ENCODE results near the gene TMEM156.
A peak's percentile ranks its signal among the peaks of the same experiment; 100 is the strongest.

The TMEM156 gene

GRCh38 chr4:39032218-39033085 lies at the start of gene TMEM156:
Gene TMEM156, minus strand, starts transcription at chr4:39032409. Its CDS starts 96 bp downstream, at chr4:39032313.
- no peak for DNase-seq (ENCODE audit: low spot score)

DNA sequence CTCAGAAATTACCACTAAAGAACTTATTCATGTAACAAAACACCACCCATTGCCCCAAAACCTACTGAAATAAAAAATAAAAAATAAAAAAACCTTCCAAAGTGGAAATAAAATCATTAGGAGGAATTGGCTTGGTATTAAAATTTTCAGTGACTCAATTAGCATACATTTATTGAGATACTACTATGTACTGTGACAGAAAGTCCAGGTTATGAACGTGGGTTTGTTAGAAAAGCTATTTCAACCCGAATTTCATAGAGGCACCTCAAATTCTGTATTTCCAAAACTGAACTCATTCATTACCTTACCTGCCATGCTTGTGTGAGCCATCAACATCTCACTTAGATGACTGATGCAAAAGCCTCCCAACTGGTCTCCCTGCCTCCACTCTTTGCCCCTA lies 46.6 kb upstream of the TMEM156 start:
- no peak for DNase-seq (ENCODE audit: low spot score)

DNA sequence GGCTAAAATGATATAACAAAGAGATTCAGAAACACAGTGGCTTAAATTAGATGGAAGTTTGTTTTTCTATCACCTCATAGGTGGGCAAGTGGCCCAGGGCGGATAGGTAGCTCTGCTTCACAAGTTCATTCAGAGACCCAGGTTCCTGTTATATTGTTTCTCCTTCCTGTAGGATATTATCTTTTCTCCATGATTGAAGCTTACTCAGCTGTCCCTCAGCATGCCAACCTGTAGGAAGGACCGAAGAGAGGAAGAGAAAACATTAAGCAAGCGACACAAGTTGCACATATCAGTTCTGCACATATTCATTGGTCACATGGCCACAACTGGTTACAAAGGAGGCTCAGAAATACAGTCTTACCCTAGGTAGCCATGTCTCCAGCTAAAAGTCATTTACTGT lies 36.7 kb upstream of the TMEM156 start:
- DNase-seq (ENCODE audit: low spot score), result no peak

DNA sequence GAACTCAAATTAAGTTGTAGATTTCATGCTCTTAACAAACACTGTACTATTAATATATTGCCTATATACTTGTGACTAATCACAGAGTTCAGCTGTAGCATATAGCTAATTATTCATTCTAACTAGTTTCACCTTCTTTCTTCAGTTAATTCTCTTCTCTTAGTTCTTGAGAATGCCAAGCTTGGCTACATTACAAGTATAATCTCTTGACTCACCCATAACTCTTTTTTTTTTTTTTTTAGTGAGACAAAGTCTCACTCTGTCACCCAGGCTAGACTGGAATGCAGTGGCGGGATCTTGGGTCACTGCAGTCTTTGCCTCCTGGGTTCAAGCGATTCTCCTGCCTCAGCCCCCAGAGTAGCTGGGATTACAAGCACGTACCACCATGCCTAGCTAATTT lies 35.2 kb upstream of the TMEM156 start:
- no peak for DNase-seq (ENCODE audit: low spot score)

GRCh38 chr4:39067031-39067430 lies 34.8 kb upstream of the TMEM156 start:
- no peak for DNase-seq (ENCODE audit: low spot score)

- DNase-seq (ENCODE audit: low spot score), result no peak
These were observed 34.2 kb upstream of the TMEM156 start for GRCh38 chr4:39066371-39066770.

DNA sequence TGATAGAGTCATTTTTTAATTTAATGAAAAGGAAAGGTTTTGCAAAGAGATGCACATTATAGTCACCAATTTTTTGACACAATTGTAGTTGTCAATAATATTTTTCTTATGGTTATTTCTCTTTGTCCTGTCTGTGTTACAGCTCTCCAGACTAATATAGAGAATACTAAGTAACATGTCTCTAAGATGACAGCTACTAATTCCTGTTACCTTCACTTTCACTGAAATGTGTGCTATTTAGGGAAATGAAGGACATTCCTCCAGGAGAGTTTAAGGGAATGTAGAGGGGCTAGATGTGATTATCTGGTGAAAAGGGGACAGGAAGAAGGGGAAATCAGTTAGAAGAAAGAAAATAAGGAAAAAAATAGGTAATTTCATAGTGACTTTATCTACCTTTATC lies 31.2 kb upstream of the TMEM156 start:
- DNase-seq (ENCODE audit: low spot score), result no peak

GRCh38 chr4:39062770-39063097 lies 30.5 kb upstream of the TMEM156 start:
- no peak for DNase-seq (ENCODE audit: low spot score)

- no peak for DNase-seq (ENCODE audit: low spot score)
These were observed 30.0 kb upstream of the TMEM156 start, which contains the start of gene KLHL5 for GRCh38 chr4:39062094-39062769. Gene KLHL5, plus strand, starts transcription at chr4:39062232. Its CDS starts 421 bp downstream, at chr4:39062653.

DNA sequence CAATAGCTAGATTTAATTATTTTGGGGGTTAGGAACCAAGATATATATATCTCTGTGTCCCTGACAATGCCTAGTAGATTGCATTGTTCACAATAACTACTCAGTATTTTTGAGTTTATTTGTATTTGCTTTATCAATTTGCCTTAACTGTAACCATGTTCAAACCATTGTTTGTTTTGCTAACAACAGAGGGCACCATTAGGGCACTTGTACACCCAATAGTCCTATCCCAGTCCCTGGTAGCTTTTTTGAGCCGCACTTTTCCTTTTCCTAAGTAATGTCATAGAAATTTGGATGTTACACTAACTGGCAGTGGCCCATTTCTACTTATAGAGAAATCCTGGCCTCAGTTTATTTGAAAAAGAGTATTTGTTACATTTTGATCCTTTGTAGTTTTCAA lies 29.2 kb upstream of the TMEM156 start:
- DNase-seq (ENCODE audit: low spot score), result no peak

DNA sequence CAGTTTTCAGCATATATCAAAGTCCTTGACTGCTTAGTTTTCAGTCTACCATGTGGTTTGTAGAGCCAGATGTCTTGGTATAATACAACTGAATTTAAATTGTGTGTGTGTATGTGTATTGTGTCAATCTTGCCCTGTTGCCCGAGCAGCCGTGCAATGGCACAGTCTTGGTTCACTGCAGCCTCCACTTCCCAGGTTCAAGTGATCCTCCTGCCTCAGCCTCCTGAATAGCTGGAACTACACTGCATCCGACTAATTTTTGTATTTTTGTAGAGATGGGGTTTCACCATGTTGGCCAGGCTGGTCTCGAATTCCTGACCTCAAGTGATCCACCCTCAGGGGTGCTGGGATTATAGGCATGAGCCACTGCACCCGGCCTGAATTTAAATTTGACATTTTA lies 23.8 kb upstream of the TMEM156 start:
- no peak for DNase-seq (ENCODE audit: low spot score)

DNA sequence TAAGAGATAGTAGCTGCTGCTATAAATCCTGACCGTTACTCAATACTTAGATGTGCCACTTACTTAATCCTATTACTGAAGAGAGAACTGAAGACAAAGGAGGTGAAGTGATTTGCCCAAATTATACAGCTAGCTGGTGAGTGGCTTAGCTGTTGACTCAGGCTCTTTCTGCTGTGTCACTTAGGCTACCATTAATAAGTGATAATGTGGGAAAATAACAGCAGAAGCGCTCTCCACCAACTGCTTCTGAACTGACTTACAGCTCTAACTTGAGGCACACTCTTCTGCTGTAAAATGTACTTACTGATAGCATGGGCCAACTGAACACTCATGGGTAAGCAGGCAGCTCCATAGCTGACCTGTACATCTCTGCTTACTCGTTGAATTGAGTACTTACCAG lies 22.3 kb upstream of the TMEM156 start:
- peak; percentile 41 for DNase-seq (ENCODE audit: low spot score)

DNA sequence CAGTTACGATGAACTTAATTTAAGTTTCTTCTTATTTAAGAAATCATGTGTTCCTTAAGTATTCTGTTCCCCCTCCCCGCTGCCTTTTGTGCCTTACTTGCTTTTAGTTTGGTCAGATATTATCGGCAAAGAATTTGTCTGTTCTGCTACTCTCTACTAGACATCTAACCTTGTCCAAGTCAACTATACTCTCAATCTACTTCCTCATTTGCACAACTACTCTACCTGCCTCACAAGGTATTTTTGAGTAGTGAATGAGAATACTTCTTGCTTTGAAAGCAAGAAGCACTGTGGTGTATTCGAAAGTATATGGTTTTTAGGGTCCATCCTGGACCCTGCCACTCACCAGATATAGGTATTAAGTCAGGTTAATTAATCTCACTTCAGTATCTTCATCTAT lies 21.8 kb upstream of the TMEM156 start:
- no peak for DNase-seq (ENCODE audit: low spot score)

- no peak for DNase-seq (ENCODE audit: low spot score)
These were observed 19.3 kb upstream of the TMEM156 start for GRCh38 chr4:39051492-39051891.

- no peak for DNase-seq (ENCODE audit: low spot score)
These were observed 18.4 kb upstream of the TMEM156 start for GRCh38 chr4:39050590-39050989.

GRCh38 chr4:39048311-39048710 lies 16.1 kb upstream of the TMEM156 start:
- no peak for DNase-seq (ENCODE audit: low spot score)

GRCh38 chr4:39047681-39048080 lies 15.5 kb upstream of the TMEM156 start:
- DNase-seq (ENCODE audit: low spot score), result no peak

DNA sequence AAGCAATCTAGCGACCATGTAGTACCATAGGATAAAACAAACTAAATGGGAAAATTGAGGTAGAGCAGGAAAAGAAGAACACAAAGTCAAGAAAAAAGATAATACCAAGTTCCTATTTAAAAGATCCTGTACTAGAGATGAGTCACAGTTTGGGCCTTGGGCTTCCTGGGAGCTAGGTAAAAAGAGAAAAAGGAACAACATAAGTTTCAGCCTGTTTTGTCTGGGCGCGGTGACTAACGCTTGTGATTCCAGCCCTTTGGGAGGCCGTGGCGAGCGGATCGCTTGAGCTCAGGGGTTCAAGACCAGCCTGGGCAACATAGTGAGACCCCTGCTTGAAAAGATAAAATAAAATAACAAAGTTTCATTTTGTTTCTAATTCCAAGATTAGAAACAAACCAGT lies 14.0 kb upstream of the TMEM156 start:
- DNase-seq (ENCODE audit: low spot score), result no peak

DNA sequence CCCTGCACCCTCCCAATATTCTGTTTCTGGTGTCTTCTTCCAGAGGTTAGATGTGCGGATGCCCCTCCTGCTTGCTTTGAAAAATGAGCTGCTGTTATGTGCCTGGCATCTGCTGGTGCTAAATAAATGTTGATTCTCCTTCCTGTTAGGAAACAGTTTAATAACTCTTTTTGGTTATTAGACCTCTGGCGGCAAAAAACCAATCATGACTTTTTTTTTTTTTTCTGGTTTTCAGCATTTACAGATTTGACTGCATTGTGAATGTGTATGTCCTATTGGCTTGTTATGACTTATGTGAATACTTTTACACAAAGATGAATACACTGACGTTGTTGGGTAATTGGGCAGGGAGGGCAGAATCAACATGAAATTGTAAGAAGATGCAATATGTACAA lies 13.6 kb upstream of the TMEM156 start:
- no peak for DNase-seq (ENCODE audit: low spot score)

- peak; percentile 73 for DNase-seq (ENCODE audit: low spot score)
These were observed 13.0 kb upstream of the TMEM156 start for GRCh38 chr4:39044956-39045826.

DNA sequence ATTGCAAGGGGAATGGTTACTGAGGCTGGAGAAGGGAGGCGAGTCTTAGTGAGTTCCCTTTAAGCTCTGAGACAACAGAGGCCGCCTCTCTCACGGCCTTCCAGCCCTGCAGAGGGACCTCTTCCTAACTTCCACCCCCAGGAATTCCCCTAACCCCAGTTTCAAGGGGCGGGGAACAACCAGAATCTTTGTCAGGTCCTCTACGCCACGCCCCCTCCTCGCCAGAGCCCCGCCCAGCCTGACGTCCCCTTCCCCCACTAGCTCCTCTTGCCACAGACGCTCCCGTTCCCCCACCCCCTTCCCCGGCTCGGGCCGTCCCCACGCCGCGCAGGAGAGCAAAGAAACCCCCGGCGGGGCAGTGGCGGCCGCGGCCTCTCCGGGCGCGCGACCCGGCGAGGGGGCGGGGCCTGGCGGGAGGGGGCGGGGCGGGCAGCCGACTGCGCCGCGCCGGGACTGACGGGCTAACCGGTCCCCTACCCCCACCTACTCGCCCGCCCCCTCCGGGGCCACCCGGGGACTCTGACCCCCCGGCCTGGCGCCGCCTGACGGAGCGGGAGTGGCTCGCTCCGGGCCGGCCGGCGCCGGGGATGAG lies 12.3 kb upstream of the TMEM156 start:
- DNase-seq (ENCODE audit: low spot score), result peak; percentile 90

- DNase-seq (ENCODE audit: low spot score), result no peak
These were observed 11.7 kb upstream of the TMEM156 start for GRCh38 chr4:39043861-39044363.

Data from D341Med (cell line).